ENCODE measurements around the gene SERTAD4. TPM values are rescaled to one million over a fixed set of nuclear protein-coding genes. Genes with fewer than 3 reads are reported as not detected.
"Not testable (repeated sequence)": the region's sequence is repeated elsewhere in the genome, so short reads cannot be mapped to it uniquely, and the experiment has no call there.

The SERTAD4 gene
- total RNA-seq, 1 experiment from 2014 or later: 0.22 TPM

GRCh38 chr1:210257698-210258529 is 25.3 kb downstream of the SERTAD4 start:
- no peak for DNase-seq (ENCODE audit: extremely low read depth, low read depth)

GRCh38 chr1:210259561-210259960 is 27.0 kb downstream of the SERTAD4 start:
- no peak for DNase-seq (ENCODE audit: extremely low read depth, low read depth)

- no peak for DNase-seq (ENCODE audit: extremely low read depth, low read depth)
Observed at GRCh38 chr1:210260096-210260495, 27.5 kb downstream of the SERTAD4 start.

- no peak for DNase-seq (ENCODE audit: extremely low read depth, low read depth)
Observed at GRCh38 chr1:210262167-210262896, 29.7 kb downstream of the SERTAD4 start.

GRCh38 chr1:210262897-210263272 is 30.3 kb downstream of the SERTAD4 start:
- DNase-seq (ENCODE audit: extremely low read depth, low read depth): no peak

GRCh38 chr1:210263963-210264362 is 31.4 kb downstream of the SERTAD4 start:
- DNase-seq (ENCODE audit: extremely low read depth, low read depth): no peak

- no peak for DNase-seq (ENCODE audit: extremely low read depth, low read depth)
Observed at GRCh38 chr1:210264496-210265380, 32.1 kb downstream of the SERTAD4 start.

GRCh38 chr1:210265392-210265955 is 32.9 kb downstream of the SERTAD4 start:
- not testable (repeated sequence) for DNase-seq (ENCODE audit: extremely low read depth, low read depth)

- DNase-seq (ENCODE audit: extremely low read depth, low read depth): no peak
Observed at GRCh38 chr1:210269981-210270380, 37.4 kb downstream of the SERTAD4 start.

GRCh38 chr1:210272666-210273065 is 40.1 kb downstream of the SERTAD4 start:
- no peak for DNase-seq (ENCODE audit: extremely low read depth, low read depth)

- DNase-seq (ENCODE audit: extremely low read depth, low read depth): no peak
Observed at GRCh38 chr1:210280221-210280620, 47.6 kb downstream of the SERTAD4 start.

- no peak for DNase-seq (ENCODE audit: extremely low read depth, low read depth)
Observed at GRCh38 chr1:210288116-210288515, 55.5 kb downstream of the SERTAD4 start.

- DNase-seq (ENCODE audit: extremely low read depth, low read depth): no peak
Observed at GRCh38 chr1:210289248-210289647, 56.7 kb downstream of the SERTAD4 start.

- no peak for DNase-seq (ENCODE audit: extremely low read depth, low read depth)
Observed at GRCh38 chr1:210291081-210291764, 58.6 kb downstream of the SERTAD4 start.

GRCh38 chr1:210291786-210292230 is 59.2 kb downstream of the SERTAD4 start:
- no peak for DNase-seq (ENCODE audit: extremely low read depth, low read depth)

GRCh38 chr1:210292231-210292871 is 59.8 kb downstream of the SERTAD4 start:
- DNase-seq (ENCODE audit: extremely low read depth, low read depth): peak; percentile 9

- no peak for DNase-seq (ENCODE audit: extremely low read depth, low read depth)
Observed at GRCh38 chr1:210293171-210293607, 60.6 kb downstream of the SERTAD4 start.

GRCh38 chr1:210294999-210295745 is 62.6 kb downstream of the SERTAD4 start:
- DNase-seq (ENCODE audit: extremely low read depth, low read depth): no peak

All from NCI-H460 (cell line).